Measurements from ENCODE around the gene GPAM. TPM values are rescaled to one million over a fixed set of nuclear protein-coding genes. Genes with fewer than 3 reads are reported as not detected.

Gene GPAM
- total RNA-seq, 2 donors from 2014 or later, result 8.5 to 11.2 TPM

DNA sequence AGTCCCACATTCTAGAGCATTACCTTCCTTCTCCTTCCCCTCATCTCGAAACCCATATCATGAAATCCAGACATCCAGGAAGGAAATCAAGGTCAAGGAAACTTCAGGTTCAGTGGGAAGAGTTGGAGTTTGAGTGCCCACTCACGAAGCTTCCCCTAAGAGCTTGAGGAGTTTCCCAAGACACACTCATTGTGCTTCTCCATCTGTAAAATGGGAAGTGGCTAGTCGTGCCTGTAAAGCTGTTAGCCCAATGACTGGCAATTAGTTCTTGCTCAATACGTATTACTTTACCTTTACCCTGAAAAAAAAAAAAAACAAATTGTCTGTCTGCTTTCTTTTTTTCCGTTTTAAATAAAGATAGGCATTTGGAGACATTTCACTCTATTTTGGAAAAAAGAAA, 42.3 kb downstream of the GPAM start:
- Histone ChIP-seq H3K4me1 (ENCODE audit: control insufficient read depth in 1 of 2, low read depth in 2 of 2) (no peaks in the 10 kb centered on the region), H3K9me3 (no peaks in the 10 kb centered on the region), H3K27me3 (replicated peaks; ENCODE audit: insufficient read depth) (no peaks in the 10 kb centered on the region), H3K27ac (no peak overlapping the region), H3K4me3 (no peak overlapping the region), H3K36me3 (no peaks in the 10 kb centered on the region)
- TF ChIP-seq, protein P1, sequence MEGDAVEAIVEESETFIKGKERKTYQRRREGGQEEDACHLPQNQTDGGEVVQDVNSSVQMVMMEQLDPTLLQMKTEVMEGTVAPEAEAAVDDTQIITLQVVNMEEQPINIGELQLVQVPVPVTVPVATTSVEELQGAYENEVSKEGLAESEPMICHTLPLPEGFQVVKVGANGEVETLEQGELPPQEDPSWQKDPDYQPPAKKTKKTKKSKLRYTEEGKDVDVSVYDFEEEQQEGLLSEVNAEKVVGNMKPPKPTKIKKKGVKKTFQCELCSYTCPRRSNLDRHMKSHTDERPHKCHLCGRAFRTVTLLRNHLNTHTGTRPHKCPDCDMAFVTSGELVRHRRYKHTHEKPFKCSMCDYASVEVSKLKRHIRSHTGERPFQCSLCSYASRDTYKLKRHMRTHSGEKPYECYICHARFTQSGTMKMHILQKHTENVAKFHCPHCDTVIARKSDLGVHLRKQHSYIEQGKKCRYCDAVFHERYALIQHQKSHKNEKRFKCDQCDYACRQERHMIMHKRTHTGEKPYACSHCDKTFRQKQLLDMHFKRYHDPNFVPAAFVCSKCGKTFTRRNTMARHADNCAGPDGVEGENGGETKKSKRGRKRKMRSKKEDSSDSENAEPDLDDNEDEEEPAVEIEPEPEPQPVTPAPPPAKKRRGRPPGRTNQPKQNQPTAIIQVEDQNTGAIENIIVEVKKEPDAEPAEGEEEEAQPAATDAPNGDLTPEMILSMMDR (IDR thresholded peaks at IDR 0.05), result no peak
- no peak for ATAC-seq (ENCODE audit: insufficient number of reproducible peaks, low FRiP score, low read depth)
- no peak for DNase-seq (ENCODE audit: low spot score)

DNA sequence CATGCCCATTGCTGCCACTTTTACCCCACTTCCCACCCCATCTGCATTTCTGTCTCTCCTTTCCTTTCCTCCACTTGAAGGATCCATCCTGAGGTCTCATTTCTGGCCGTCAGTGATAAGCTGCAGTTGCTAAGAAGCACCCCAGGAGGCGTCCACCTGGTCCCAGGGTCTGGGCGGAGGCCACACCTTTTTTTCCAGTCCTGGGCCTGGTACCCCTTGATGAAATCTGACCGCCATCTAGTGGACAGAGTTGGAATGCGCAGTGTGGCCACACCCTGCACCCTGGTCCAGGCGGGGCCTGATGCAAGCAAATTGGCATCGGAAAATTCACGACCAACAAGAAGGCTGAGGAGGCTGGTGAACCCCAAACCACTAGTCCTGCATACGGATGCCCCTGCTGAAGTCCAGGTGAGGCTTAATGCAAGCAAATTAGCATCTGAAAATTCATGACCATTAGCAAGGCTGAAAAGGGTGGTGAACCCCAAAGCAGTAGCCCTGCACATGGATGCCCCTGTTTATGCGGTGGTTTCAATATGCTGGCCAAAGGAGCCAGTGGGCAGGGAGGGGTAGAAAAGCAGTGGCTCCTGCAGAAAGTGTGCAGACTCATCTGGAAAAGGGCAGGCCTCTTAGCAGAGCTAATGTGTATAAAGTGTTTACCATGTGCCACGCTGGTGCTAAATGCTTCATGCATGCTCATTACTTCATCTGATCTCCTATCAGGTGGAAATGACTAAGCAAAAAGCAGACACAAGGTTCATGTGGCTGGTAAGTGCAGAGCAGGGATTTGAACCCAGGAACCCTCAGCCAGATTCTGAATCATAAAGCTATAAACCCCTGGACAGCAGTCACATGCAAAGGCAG, 43.2 kb downstream of the GPAM start:
- ATAC-seq (ENCODE audit: insufficient number of reproducible peaks, low FRiP score, low read depth) (peak; percentile 15), DNase-seq (ENCODE audit: low spot score) (no peak)
- Histone ChIP-seq H3K4me3 (no peak overlapping the region), H3K9me3 (no peaks in the 10 kb centered on the region), H3K27ac (no peak overlapping the region), H3K36me3 (no peaks in the 10 kb centered on the region), H3K27me3 (replicated peaks; ENCODE audit: insufficient read depth) (no peaks in the 10 kb centered on the region), H3K4me1 (ENCODE audit: control insufficient read depth in 1 of 2, low read depth in 2 of 2) (no peaks in the 10 kb centered on the region)
- TF ChIP-seq, protein P1 (IDR thresholded peaks at IDR 0.05), result peak; percentile 71

DNA sequence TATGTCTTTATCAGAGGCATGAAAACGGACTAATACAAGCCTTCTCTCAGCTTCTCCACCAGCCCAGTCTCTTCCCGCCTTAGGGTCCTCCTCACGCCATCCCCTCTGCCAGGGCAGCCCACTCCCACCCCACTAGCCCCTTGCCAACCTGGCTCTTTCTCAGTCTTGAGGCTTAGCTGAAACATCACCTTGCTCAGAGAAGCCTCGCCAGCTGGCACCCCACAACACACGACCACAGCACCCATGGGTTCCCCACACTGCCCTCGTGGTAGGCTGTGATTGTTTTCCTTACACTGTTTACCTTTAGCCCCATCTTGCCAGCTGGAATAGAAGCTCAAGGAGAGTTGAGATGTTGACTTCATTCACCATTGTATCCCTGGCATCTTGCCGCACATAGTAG, 44.4 kb downstream of the GPAM start:
- DNase-seq (ENCODE audit: low spot score), result no peak

DNA sequence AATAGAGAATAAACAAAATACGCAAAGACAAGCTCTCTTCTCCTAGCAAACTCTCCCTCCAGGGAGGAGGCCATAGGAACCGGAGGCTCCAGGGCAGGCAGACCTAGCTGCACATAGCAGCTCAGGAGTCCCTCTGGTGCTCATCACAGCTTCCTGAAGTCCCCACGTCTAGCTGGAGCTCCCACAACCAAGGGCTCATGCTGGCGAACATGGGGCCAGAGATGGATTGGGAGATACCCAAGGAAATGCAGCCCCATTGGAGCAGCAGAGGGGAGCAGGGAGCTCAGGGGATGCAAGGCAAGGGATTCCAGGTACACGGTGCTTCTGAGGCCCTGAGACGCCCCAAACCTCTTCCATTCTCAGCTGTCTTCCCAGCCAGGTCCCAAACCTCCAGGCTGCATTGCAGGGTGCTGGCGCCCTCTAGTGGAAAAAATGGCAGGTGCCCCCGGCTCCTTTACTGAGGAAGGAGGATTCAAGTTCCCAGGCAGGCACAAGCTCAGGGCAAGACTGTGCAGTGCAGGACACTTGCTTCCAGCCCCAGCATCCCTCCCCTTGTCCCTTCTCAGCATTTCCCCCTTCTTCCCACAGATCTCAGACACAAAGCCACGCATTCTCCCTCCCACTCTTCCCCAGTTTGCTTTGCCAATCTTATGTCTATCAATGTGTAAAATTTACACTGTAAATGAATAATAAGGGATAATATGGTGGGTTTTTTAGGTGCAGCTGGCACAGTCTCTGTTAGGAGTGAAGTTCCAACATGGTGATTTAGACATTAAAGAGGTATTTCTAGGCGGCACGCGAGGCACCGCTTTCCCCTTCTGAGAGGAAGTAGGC, 46.2 kb downstream of the GPAM start:
- ATAC-seq (ENCODE audit: insufficient number of reproducible peaks, low FRiP score, low read depth) (no peak), DNase-seq (ENCODE audit: low spot score) (no peak)
- no peaks in the 10 kb centered on the region for H3K27me3 ChIP-seq (replicated peaks; ENCODE audit: insufficient read depth)
- H3K4me1 ChIP-seq (ENCODE audit: control insufficient read depth in 1 of 2, low read depth in 2 of 2), result no peaks in the 10 kb centered on the region
- no peak overlapping the region for H3K4me3 ChIP-seq
- no peaks in the 10 kb centered on the region for H3K9me3 ChIP-seq
- TF ChIP-seq, protein P1 (IDR thresholded peaks at IDR 0.05), result peak; percentile 81
- H3K36me3 ChIP-seq, result no peaks in the 10 kb centered on the region
- H3K27ac ChIP-seq, result no peak overlapping the region

More for the DNA sequence above, 44.4 kb downstream of the GPAM start:
- TF ChIP-seq, protein P1 (IDR thresholded peaks at IDR 0.05), result no peak
- Histone ChIP-seq H3K36me3 (no peaks in the 10 kb centered on the region), H3K9me3 (no peaks in the 10 kb centered on the region), H3K4me1 (ENCODE audit: control insufficient read depth in 1 of 2, low read depth in 2 of 2) (no peaks in the 10 kb centered on the region), H3K27me3 (replicated peaks; ENCODE audit: insufficient read depth) (no peaks in the 10 kb centered on the region), H3K4me3 (no peak overlapping the region), H3K27ac (no peak overlapping the region)
- ATAC-seq (ENCODE audit: insufficient number of reproducible peaks, low FRiP score, low read depth), result no peak

DNA sequence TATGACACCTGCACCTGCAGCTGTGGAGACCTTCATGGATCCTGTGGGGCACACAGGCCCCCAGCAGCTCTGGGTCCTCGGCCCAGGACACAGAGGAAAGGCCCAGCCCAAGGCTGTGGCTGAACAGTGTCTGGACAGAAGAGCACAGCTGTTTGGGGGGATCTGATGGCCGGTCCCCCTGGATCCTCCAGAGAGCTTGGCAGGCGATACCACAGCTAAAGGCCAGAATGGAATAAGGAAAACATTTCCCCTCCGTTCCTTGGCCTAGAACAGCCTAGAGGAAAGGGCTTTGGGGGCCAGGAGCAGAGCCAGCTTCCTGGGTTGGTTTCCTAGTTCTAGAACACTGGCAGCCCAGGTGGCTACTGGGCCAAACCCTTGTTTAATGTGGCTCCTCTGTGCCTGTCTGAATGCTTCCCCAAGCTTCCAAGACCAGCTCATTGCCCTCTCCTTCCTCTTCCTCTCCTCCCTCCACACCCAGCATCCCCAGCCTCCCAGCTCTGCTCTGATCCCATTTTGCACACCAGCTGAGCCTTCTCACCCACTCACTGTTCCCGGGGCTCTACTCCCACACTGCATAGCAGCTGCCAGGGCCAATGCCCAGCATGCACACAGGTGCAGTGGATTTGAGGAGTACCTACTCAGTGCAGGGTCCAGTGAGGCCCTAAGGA, 46.9 kb downstream of the GPAM start:
- H3K27ac ChIP-seq, result no peak overlapping the region
- no peaks in the 10 kb centered on the region for H3K4me1 ChIP-seq (ENCODE audit: control insufficient read depth in 1 of 2, low read depth in 2 of 2)
- TF ChIP-seq, protein P1 (IDR thresholded peaks at IDR 0.05), result no peak
- no peak for ATAC-seq (ENCODE audit: insufficient number of reproducible peaks, low FRiP score, low read depth)
- H3K27me3 ChIP-seq (replicated peaks; ENCODE audit: insufficient read depth), result no peaks in the 10 kb centered on the region
- H3K36me3 ChIP-seq, result no peaks in the 10 kb centered on the region
- no peak for DNase-seq (ENCODE audit: low spot score)
- no peaks in the 10 kb centered on the region for H3K9me3 ChIP-seq
- no peak overlapping the region for H3K4me3 ChIP-seq

Measured in thoracic aorta (tissue), 2 donors.